Dermis microvascular lymphatic vessel endothelial cell (primary cell): Measurements from ENCODE around the gene TNFRSF6B. TPM values are rescaled to one million over a fixed set of nuclear protein-coding genes. Genes with fewer than 3 reads are reported as not detected.

Experiments
- total RNA-seq: library from RNA; depleted of rRNA; stranded (reverse); fragments of >200 nt; gene quantifications from 2 replicates; pipeline ENCODE4 v1.2.1, GENCODE V29; 2014

TNFRSF6B gene
- total RNA-seq, 1 donor from 2014 or later, result 15.4 TPM

Other genes with a start within 250 kb of the TNFRSF6B start
- gene KCNQ2, start 224.0 kb upstream of the TNFRSF6B start, total RNA-seq, result not detected in 2 replicates
- 9.2 and 22.0 TPM in 2 replicates for gene EEF1A2, start 197.6 kb upstream of the TNFRSF6B start, total RNA-seq
- 16.3 and 36.2 TPM in 2 replicates for gene PPDPF, start 175.9 kb upstream of the TNFRSF6B start, total RNA-seq
- under 0.01 TPM in 2 replicates for gene PTK6, start 159.3 kb upstream of the TNFRSF6B start, total RNA-seq
- not detected in 2 replicates for gene SRMS, start 148.9 kb upstream of the TNFRSF6B start, total RNA-seq
- gene FNDC11, start 142.5 kb upstream of the TNFRSF6B start, total RNA-seq, result 1.1 and 1.3 TPM in 2 replicates
- 25.7 and 30.1 TPM in 2 replicates for gene HELZ2, start 122.4 kb upstream of the TNFRSF6B start, total RNA-seq
- gene GMEB2, start 69.6 kb upstream of the TNFRSF6B start, total RNA-seq, result 6.3 and 9.4 TPM in 2 replicates
- gene STMN3, start 43.2 kb upstream of the TNFRSF6B start, total RNA-seq, result 0.38 and 0.51 TPM in 2 replicates
- 6.0 and 6.1 TPM in 2 replicates for gene RTEL1, start 38.3 kb upstream of the TNFRSF6B start, total RNA-seq
- 22.5 and 38.1 TPM in 2 replicates for gene ARFRP1, start 11.3 kb downstream of the TNFRSF6B start, total RNA-seq
- gene ZGPAT, start 11.4 kb downstream of the TNFRSF6B start, total RNA-seq, result 10.1 and 13.8 TPM in 2 replicates
- gene LIME1, start 40.0 kb downstream of the TNFRSF6B start, total RNA-seq, result 0.90 and 1.5 TPM in 2 replicates
- 5.9 and 9.2 TPM in 2 replicates for gene SLC2A4RG, start 43.1 kb downstream of the TNFRSF6B start, total RNA-seq
- gene ZBTB46, start 134.6 kb downstream of the TNFRSF6B start, total RNA-seq, result 67.1 and 69.7 TPM in 2 replicates
- gene ABHD16B, start 164.8 kb downstream of the TNFRSF6B start, total RNA-seq, result not detected in 2 replicates
- gene TPD52L2, start 168.6 kb downstream of the TNFRSF6B start, total RNA-seq, result 112 and 178 TPM in 2 replicates
- gene DNAJC5, start 198.5 kb downstream of the TNFRSF6B start, total RNA-seq, result 67.3 and 89.9 TPM in 2 replicates